ENCODE data around the gene PRDM7. TPM values are rescaled to one million over a fixed set of nuclear protein-coding genes. Genes with fewer than 3 reads are reported as not detected.
"Not testable (repeated sequence)": the region's sequence is repeated elsewhere in the genome, so short reads cannot be mapped to it uniquely, and the experiment has no call there.

The PRDM7 gene
- polyA plus RNA-seq, 3 donors from 2014 or later, result not detected

DNA sequence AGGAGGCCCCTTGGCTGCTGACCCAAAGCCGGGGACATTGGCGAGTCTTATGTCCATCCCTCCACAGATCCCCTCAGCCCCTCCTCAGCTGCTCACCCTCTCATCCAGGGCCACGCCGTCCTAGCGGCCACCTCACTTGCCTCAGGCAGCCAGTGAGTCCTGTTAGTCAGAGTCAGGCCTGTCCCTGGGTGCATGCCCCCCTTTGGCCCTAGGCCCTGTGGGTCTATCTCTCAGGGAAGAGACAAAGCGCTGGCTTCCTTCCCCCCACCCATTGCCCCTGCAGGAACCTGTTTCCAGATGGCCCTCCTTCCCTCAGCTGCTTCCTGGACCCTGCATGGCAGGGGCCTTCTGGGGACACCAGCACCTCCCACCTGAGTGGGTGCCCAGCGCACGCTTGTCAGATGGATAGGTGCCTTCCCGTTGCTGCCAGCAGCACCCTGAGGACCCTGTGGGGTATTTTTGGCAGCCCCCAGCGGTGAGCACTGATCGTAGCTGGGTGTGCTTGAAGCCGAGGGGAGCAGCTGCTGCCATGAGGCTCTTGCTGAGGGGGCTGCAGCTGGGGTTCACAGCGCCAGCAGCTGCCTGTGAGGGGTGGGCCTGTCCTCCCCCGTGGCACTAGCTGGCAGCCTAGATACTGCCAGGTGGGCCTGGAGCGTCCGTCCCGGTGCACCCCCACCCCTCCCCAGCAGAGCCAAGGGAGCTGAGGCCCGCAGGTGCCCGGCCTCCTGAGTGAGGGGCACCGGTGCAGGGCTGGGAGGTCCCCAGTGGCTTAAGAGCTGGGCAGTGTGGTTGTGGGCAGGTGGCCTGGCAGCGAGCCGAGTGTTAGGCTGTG, 66.2 kb downstream of the PRDM7 start:
- Mint-ChIP-seq H3K36me3 (no peaks in the 10 kb centered on the region), H3K4me1 (peaks cover 14 to 16% of the 10 kb centered on the region in 2 donors), H3K4me3 (no peak overlapping the region), H3K9me3 (no peaks in the 10 kb centered on the region), H3K27ac (no peak overlapping the region), H3K27me3 (ENCODE audit: low read depth in 3 of 3) (peaks cover 8 to 14% (median 9%) of the 10 kb centered on the region in 3 donors)
- no peak for DNase-seq

DNA sequence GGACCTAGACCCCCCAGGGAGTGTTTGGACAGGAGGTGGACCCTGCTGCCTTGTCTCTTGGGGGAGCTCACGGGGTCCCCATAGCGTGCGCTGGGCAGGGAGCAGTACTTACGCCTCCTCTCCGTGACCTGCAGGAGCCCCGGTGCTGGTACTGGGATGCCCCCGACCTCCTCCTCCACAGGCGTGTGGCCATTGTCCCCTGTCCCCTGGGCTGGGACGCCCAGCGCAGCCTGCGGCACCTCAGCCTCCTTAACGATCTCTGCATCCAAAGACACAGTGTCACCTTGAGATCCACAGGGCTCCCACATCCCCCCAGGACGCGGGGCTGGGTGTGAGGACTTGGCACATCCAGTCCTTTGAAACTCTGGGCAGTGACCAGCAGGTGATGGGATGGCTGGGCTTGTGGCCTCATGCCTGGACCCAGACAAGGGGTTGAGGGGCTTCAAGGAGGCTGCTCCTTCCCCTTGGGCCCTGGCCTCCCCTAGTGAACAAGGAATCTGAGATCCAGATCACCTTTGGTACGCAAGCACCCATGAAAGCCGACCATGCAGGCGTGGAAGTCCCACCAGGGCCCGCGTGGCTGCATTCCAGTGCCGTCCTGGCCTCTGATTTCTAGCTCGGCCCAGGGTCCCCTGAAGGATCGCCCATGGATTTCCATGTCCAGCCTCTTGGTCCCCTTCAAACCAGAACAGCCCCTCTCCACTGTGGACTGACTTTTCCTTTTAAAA, 67.8 kb downstream of the PRDM7 start:
- no peak for DNase-seq
- H3K4me3 Mint-ChIP-seq, result peak overlapping the region; percentile 47 to 74 (median 68)
- peaks cover 14 to 16% of the 10 kb centered on the region in 2 donors for H3K4me1 Mint-ChIP-seq
- peak overlapping the region in 1 of 6 donors; percentile 55 for H3K27ac Mint-ChIP-seq
- peaks cover 4 to 11% (median 5%) of the 10 kb centered on the region in 3 donors for H3K27me3 Mint-ChIP-seq (ENCODE audit: low read depth in 3 of 3)
- H3K36me3 Mint-ChIP-seq, result no peaks in the 10 kb centered on the region
- H3K9me3 Mint-ChIP-seq, result no peaks in the 10 kb centered on the region

GRCh38 chr16:90008708-90009145, 68.4 kb downstream of the PRDM7 start:
- Mint-ChIP-seq H3K9me3 (no peaks in the 10 kb centered on the region), H3K4me1 (peaks cover 14 to 16% of the 10 kb centered on the region in 2 donors), H3K27me3 (ENCODE audit: low read depth in 3 of 3) (peaks cover 4 to 11% (median 5%) of the 10 kb centered on the region in 3 donors), H3K36me3 (no peaks in the 10 kb centered on the region), H3K4me3 (peak overlapping the region; percentile 47 to 74 (median 68)), H3K27ac (peak overlapping the region in 2 of 6 donors; percentile 8 to 55)
- DNase-seq, result peak; percentile 53 to 68 (median 68)

DNA sequence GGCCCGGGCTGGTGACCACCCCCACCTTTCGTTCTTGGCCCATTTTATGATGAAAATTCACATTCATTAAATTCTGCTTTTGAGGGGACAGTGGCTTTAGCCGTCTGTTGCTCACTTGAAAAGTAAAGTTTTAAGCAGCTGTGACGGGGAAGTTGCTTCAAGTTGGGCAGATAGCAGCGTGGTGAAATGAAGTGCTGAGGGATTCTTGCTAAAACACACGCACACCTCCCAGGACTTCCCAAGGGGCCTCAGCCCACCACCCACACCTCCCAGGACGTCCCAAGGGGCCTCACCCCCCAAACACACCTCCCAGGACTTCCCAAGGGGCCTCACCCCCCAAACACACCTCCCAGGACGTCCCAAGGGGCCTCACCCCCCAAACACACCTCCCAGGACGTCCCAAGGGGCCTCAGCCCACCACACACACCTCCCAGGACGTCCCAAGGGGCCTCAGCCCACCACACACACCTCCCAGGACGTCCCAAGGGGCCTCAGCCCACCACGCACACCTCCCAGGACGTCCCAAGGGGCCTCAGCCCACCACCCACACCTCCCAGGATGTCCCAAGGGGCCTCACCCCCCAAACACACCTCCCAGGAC, 69.4 kb downstream of the PRDM7 start:
- H3K27ac Mint-ChIP-seq; H3K4me3 Mint-ChIP-seq; H3K27me3 Mint-ChIP-seq (ENCODE audit: low read depth in 3 of 3); H3K36me3 Mint-ChIP-seq; H3K9me3 Mint-ChIP-seq; DNase-seq: not testable (repeated sequence)
- H3K4me1 Mint-ChIP-seq, result peaks cover 14 to 16% of the 10 kb centered on the region in 2 donors

- peaks cover 14 to 16% of the 10 kb centered on the region in 2 donors for H3K4me1 Mint-ChIP-seq
- H3K27me3 Mint-ChIP-seq (ENCODE audit: low read depth in 3 of 3), result peaks cover 2 to 6% (median 4%) of the 10 kb centered on the region in 3 donors
- H3K36me3 Mint-ChIP-seq, result no peaks in the 10 kb centered on the region
Observed at GRCh38 chr16:90007015-90007414, 70.1 kb downstream of the PRDM7 start.

More at GRCh38 chr16:90007015-90007414, 70.1 kb downstream of the PRDM7 start:
- no peak overlapping the region for H3K4me3 Mint-ChIP-seq
- no peak for DNase-seq
- H3K9me3 Mint-ChIP-seq, result no peaks in the 10 kb centered on the region
- H3K27ac Mint-ChIP-seq, result no peak overlapping the region

Other genes with a start within 250 kb of the PRDM7 start
- 1 to 10 TPM; 1.0 to 1.3 (median 1.3) TPM for gene SPIRE2, start 248.9 kb downstream of the PRDM7 start, polyA plus RNA-seq
- gene TCF25, start 203.7 kb downstream of the PRDM7 start, polyA plus RNA-seq, result 100 to 1,000 TPM in 2 of 3 donors, 10 to 100 TPM in 1; 98.1 to 249 (median 131) TPM
- gene MC1R, start 158.5 kb downstream of the PRDM7 start, polyA plus RNA-seq, result 1 to 10 TPM in 1 of 3 donors, under 1 TPM in 1, not detected in 1; 0.34 to 1.1 TPM
- not detected for gene TUBB3, start 154.0 kb downstream of the PRDM7 start, polyA plus RNA-seq
- gene DEF8, start 128.6 kb downstream of the PRDM7 start, polyA plus RNA-seq, result 10 to 100 TPM; 29.6 to 45.7 (median 31.6) TPM
- gene DBNDD1, start 57.9 kb downstream of the PRDM7 start, polyA plus RNA-seq, result not detected